GM19240 (cell line): ENCODE results near the gene MGAT5B.
A peak's percentile ranks its signal among the peaks of the same experiment; 100 is the strongest.
"Not testable (repeated sequence)": the region's sequence is repeated elsewhere in the genome, so short reads cannot be mapped to it uniquely, and the experiment has no call there.

ENCODE experiments used
- DNase-seq: peaks from one replicate; pipeline ENCODE4 v3.0.0; 2011; ENCODE audit warnings: low spot score; ENCODE audit not compliant: insufficient read length

Gene MGAT5B

DNA sequence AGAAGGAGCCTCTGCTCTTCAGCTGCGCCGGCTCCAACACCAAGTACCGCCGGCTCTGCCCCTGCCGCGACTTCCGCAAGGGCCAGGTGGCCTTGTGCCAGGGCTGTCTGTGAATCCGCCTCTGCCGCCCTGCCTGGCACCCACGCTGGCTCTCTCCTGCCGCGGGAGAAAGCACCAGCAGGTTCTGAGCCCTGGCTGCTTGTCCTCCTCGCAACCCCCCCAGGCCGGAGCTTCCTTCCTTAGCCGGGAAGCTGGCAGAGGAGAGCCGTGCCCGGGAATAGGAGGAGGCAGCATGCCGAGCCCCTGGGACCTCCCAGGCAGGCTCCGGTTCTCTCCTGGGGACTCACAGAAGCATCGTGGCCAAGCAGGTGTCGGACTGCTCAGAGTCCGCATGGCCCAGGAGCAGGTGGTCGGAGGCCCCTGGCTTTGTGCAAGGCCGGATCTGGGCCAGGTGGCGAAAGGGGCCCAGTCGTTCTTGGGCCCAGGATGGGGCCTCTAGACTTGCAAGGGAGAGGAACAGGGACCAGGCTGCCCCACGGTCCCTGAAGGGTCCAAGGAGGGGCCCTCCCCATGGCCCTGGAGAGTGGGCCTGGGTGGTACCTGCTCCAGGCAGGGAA is 80.6 kb downstream of the MGAT5B start:
- no peak for DNase-seq

DNA sequence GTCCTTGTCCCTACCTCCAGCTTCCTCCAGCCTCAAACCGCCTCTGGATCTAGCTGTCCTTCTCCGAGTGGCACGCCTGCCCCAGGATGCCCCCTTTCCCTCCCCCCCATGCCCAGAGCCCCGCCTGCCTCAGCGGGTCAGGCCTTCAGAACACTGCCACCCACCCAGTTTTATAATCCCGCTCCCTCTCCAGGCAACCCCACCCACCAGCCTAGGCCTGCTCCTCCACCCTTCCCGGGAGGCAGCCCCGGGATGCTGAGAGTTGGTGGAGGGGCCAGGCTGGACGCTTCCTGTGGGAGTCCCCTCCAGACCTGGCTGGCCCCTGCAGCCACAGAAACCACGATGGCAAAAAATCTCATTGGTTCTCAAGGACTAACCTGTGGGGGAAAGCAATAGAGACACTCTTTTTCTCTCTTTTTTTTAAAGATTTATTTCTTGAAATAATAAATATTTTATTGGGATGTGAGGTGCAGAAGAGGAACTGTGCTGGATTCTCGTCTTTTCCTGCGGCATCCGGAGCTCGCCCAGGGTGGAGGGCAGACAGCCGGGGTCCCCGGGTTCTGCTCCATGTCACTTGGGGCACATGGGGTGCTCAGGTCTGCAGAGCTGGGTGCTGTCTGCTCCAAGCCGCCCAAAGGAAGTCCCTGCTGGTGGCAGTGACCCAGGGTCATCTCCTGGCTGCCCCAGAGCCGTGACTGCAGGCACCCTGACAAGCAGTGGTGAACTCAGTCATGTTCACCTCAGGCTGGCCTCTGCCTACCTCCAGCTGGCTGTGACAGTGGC is 81.9 kb downstream of the MGAT5B start:
- no peak for DNase-seq

DNA sequence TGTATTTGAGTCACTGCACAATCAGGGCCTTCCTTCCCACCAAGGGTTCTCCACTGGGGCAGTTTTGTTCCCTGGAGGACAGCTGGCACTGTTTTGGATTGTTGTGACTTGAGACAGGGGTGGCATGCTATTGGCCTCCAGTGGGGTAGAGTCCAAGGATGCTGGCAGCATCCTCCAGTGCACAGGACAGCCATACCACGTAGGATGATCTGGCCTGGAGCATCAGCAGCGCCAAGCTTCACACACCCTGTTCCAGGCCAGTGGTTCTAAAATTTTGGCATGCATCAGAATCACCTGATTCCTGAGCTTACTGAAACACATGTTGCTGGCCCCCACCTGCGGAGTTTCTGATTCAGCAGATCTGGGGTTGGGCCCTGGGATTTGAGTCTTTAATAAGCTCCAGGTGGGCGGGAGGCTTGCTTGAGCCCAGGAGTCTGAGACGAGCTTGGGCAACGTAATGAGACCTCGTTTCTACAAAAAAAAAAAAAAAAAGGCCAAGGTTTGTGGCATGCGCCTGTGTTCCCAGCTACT is 83.2 kb downstream of the MGAT5B start:
- DNase-seq, result no peak

DNA sequence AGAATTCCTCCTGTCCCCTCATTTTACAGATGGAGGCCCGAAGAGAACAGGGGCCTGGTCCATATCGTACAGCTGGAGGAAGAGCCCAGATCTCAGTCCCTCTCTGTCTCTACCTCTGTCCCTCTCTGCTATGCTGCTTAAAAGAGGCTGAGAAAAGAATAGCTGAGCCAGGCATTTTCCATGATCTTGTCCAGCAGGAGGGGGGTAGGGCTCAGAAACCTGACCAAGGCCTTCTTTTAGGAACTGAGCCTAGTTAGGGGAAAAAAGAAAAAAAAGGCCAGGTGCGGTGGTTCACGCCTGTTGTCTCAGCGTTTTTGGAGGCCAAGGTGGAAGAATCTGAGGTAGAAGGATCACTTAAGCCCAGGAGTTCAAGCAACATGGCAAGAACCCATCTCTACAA is 84.2 kb downstream of the MGAT5B start:
- no peak for DNase-seq

DNA sequence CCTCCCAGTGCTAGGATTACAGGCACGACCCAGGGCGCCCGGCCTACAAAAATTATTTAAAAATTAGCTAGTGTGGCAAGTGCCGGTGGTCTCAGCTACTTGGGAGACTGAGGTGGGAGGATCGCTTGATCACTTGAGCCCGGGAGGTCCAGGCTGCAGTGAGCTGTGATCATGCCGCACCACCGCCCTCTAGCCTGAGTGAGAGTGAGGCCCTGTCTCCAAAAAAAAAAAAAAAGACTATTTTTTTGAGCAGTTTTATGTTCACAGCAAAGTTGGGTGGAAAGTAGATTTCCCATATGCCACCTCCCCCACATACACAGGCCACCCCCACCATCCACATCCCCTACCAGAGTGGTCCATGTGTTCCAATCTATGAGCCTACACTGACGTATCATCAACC is 84.9 kb downstream of the MGAT5B start:
- no peak for DNase-seq

DNA sequence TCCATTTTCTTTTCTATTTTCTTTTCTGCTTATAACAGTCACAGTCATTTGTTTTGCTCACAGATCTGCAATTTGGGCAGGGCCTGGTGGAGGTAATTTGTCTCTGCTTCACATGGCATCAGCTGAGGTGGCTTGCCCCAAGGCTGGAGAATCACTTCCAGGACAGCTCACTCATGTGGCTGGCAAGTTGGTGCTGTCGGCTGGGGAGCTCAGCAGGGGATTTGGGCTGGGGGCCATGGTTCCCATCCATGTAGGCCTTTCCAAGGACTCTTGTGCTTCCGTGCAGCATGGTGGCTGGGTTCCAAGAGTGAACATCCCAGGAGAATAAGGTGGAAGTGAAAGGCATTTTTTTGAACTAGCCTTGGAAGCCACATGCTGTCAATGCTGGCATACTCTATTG is 85.7 kb downstream of the MGAT5B start:
- DNase-seq, result no peak

DNA sequence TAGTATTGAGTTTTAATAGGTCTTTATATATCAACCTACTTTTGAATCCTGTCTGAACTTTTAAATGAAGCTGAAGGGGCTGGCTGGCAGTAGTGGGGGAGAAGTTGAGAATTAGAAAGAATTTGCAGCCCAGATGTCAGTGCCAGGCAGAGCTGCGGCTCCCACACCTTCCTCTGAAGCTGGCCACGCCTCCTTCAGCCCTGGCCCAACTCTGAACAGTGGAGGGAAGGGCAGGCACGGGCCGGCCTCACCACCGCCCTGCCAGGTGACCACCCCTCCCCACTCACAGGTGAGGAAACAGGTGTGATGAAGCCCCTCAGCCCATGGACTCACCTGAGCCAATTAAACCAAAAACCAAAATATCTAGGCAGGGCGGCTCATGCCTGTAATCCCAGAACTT is 87.0 kb downstream of the MGAT5B start:
- no peak for DNase-seq

DNA sequence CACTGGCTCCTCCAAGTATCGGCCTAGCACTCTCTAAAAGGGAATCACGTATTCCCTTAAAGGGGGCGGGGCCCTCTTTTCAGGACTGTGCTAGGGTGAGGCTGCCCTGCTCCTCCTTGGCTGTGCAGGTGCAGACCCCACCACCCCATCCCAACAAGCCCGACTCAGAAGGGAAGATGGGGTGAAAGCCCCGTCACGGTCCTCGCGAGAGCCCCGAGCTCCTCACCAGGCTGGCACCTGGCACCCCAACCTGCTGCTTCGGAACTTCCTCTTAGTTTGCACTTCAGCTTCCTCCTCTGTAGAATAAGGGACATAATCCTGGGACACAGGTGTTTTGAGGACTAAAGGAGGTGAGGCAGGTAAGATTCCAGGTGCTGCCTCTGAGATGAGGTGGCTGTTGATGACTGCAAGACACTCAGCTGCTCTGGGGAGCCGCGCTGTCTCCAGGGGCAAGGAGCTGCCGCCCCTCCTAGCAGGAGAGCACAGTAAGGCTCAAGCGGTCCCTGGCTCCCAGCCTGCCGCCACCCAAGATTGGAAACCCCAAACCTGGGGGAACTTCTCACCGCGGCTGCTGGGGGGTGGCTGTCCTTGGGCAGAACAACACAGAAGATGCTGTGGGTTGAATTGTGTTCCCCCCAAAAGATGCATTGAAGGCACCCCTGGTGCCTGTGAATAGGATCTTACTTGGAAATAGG is 88.8 kb downstream of the MGAT5B start:
- DNase-seq, result no peak

DNA sequence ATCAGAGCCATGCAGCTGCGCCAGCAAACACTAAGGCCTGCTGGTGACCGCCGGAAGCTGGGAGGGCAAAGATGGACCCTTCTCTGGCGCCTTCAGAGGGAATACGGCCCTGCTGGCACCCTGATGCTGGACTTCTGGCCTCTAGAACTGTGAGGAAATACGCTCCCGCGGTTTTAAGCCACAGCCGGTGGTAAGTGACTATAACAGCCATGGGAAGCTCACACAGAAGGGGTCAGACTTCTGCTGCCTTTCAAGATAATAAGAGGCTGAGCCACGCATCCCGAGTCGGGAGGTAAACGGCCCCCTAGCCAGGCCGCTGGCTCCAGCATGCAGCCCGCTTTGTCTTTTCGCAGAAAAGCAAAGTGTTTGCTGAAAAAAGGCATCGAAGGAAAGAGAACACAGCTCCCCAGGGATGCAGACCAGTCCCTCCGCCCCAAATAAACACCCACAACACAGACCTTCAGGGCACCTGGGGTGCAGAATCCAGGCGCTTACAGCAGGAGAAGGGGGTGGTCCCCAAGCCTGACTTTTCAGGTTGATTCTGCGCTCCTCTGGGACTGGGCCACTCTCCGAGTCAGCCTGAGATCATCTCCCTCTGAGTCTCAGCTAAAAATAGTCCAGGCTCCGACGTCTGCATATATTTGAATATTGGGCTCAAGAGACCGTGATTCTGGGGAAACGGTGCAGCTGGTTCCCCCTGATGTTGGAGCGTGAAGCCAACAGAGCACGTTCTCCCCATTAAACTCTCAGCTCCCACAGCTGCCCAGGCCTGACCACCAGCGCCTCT is 89.7 kb downstream of the MGAT5B start:
- no peak for DNase-seq

DNA sequence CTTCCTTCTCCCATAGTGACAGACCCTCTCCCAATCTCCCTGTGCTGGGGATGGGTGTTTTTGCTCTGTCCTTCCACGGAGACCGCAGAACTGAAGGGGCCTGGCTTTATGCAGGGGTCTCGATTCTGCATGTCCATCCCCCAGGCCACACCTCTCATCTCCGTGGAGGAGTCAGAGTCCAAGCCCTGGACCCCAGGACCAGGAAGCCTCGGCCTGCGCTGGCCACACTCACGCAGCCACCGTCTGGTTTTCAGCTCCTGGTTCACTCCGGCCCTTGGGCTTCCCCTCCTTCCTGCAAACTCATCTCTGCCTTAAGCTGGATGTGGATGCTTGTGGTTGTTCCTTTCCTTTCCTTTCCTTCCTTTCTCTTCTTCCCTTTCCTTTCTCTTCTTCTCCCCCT is 90.8 kb downstream of the MGAT5B start:
- DNase-seq, result no peak

DNA sequence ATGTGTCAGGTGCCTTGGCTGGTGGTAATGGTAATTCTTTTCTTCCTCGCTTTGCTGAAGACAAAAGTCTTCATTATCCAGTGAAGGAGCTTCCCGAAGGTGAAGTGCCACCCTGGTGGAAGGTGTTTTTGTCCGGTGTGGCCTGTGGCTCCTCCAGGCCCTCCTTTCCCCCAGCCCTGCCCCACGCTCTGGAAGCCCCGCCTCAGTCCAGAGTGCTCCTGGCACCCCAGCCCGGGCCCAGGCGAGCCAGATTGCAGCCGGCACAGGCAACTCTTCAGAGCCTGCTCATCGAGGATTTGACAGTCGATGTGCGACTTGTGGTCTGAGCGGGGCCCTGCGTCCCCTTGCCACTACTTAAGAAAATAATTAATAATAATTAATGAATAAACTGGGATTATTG is 93.7 kb downstream of the MGAT5B start:
- no peak for DNase-seq

DNA sequence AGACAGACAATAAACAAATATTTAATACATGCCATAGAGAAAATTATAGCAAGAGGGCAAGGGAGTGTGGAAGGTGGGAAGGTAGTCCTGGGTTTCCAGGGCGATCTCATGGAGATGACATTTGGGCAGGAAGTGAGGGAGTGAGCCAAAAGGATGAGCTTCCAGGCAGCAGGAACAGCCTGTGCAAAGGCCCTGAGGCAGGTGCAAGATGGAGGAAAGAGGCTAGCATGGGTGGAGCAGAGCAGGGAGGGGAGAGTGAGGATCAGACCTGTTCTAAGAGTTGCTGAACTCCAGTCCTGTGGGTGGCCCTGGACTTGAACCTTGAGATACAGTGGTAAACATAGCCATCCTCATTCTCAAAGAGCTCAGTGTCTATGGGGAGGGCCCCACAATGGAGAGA is 94.7 kb downstream of the MGAT5B start:
- no peak for DNase-seq

DNA sequence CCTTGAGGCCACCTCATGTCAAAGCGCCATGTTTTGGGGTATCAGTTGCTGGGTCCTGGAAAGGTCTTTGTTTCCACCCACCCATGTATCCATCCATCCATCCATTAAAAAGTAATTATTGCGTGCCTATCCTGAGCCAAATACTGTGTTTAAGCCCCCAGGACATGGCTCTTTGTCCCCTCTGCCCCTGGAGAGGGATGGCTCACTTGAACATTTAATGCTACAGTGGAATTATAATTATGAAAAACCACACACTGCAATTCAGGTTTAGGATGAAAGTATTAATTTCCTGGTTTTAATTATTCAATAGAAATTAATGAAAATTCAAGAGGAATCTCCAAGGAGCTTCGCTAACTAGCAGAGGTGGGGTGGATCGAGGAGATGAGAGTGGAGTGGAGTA is 97.8 kb downstream of the MGAT5B start:
- DNase-seq, result no peak

DNA sequence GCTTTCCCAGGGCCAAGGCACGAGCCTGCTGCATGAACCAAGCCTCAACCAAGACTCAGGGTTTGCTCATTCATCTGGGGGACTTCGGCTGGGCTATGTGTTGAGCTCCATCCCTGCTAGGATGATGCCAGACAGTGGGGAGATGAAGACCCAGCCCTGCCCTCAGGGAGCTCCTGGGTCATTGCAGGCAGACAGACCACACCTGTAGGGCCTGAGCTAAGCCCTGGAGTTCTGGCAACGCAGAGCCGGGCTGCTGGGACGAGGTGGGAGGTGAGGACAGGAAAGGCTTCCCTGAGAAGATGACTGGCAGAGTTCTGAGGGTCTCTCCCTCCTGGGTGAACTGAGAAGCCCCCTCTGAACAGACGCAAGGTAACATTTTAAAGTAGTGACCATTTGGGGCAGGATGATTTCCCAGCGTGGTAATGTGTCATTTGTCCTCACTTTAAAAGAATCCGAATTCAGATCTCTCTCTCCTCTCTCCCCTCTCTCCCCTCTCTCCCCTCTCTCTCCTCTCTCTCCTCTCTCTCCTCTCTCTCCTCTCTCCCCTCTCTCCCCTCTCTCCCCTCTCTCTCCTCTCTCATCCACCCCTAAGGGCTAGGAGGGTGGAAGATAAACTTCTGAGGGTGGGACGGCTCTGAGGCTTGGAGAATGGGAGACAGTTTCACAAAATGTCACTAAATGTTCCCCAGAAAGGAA is 98.4 kb downstream of the MGAT5B start:
- DNase-seq, result no peak

DNA sequence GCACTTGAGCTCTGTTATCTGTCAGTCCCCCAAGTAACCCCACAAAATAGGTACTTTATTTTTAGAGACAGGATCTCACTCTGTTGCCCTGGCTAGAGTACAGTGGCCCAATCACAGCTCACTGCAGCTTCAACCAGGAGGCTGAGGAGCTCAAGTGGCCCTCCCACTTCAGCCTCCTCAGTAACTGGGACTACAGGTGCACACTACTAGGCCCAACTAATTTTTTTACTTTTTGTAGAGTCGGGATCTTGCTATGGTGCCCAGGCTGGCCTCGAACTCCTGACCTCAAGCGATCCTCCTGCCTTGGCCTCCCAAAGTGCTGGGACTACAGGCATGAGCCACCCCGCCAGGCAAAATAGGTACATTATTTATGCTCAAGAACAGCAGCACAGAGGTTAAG is 99.6 kb downstream of the MGAT5B start:
- no peak for DNase-seq

DNA sequence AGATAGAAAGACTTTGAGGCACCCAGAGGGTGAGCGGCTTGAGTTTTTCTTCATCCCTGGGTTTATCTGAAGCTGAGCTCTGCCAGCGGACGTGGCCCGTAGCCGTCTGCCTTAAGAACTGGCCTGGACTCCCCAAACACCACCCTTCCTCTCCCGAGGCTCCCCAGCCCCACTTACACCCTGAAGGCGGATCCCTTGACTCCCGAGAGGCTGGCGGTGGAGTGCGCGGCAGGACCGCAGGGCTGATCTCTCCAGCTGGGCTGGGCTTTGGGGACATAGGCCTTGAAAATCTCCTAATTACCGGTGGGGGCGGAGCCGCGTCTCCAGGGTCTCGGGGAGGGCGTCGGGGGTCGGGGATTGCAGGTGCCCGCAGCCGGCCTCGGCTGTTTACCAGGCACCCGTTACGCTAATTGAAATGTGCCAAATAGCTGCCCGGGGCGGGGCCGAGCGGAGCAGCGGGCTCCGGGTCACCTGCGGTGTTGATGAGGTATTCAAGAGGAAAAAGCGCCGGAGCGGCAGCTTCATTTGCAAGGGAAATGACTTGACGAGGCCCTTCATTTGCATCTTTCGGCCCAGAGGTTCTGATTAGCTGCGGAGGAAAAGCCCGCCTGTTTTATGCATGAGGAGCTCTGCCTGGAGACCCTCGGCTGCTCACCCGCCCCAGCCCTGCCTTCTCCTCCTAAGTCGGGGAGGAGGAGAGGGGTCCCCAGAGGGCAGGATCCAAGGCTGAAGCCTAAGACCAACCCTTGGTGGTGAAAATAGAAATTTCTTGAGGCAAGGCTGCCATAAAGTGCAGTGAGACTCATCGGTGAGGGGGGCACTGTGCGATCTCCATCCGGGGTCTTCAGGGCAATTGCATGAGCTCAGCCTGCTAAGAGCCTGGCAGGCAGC is 100.7 kb downstream of the MGAT5B start:
- peak; percentile 36 for DNase-seq

DNA sequence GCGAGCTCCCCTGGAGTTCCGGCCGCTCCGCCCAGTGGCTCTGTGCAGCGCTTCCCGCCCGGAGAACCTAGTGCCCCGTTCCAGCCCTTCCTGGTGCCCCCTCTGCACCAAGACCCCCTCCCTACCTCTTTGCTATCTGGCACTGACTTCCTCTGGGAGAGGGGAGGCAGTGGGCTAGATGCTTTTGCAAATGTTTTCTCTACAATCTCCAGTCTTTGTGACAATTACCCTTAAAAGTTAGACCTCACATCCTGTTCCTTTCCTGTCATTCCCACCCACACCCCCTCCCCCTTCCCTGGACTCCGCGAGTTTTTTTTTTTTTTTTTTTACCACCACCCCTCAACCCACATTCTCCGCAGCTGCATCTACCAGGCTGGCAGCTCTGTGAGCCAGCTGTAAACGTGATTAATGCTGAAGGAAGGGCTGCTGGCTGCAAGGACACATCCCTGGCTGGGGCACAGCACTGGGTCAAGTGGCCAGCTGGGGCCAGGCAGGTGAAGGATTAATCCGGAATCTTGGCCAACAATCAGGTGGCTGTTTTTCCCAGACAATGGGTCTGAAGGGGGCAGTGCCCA is 101.5 kb downstream of the MGAT5B start:
- no peak for DNase-seq

DNA sequence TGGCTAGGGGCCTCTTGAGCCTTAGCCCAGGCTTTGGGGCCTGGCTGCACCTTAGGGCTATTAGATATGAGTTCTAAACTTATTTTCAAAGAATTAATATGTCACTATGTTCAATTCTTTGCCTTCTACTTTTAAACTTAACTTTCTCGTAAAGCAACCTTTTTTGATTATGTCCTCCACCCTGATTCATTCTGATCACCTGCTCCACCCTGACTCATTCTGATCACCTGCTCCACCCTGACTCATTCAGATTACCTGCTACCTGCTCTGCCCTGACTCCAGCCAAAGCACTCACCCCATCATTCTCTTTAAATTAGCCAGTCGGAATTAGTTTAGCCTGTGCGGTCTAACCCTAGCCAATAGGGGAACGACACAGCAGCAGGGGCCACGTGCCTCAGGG is 102.0 kb downstream of the MGAT5B start:
- not testable (repeated sequence) for DNase-seq

DNA sequence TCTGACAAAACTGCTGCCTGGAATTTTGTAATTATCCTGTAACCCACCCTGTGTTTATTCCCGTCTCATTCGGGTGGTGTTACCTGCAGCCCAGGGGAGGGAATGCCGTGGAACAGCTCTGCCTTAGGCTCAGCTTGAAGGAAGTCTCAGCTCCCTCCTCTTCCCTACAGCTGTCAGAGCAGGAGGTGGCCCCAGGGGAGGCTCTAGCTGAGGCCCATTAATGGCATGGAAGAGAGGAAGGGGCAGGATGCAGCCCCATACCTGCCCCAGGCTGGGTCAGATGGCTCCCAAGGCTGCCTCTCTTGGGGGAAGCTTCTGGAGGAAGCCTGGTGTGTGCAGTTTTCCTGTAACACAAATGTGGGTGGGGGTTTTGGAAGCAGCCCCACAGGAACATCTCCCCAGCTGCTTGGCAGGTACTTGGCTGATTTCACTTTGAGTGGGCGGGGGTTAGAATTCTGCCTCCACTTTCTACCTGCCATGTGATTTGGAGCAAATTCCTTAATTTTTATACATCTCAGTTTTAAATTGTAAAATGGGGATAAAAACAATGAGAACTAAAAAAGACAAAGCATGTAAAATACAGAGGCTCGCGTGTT is 103.9 kb downstream of the MGAT5B start:
- no peak for DNase-seq
